ENCODE results near the gene ABHD5. TPM values are rescaled to one million over a fixed set of nuclear protein-coding genes. Genes with fewer than 3 reads are reported as not detected.

Gene ABHD5
- total RNA-seq, 2 experiments from 2014 or later: 6.5 to 7.9 TPM

GRCh38 chr3:43753741-43754715 is 63.3 kb downstream of the ABHD5 start:
- intact Hi-C loops (cut with micrococcal nuclease; ENCODE audit: unreplicated experiment): no loop called here
- no peaks in the 10 kb centered on the region for H3K4me1 ChIP-seq (ENCODE audit: insufficient read depth, low read length, poor library complexity, severe bottlenecking)
- H3K79me2 ChIP-seq (ENCODE audit: insufficient read depth, low read depth, low read length): no peaks in the 10 kb centered on the region
- CTCF ChIA-PET (ENCODE audit: unreplicated experiment): no interaction called here
- no peaks in the 10 kb centered on the region for H4K20me1 ChIP-seq (ENCODE audit: insufficient read depth, low read length)
- TF ChIP-seq CTCF (conservative IDR thresholded peaks at IDR 0.05; ENCODE audit: low read length) (no peak), EZH2phosphoT487 (IDR thresholded peaks at IDR 0.05; ENCODE audit: borderline replicate concordance, low read depth, low read length) (no peak)
- no peak overlapping the region for H3K4me2 ChIP-seq (ENCODE audit: low read length)
- no peak overlapping the region for H3K27ac ChIP-seq (ENCODE audit: low read depth, low read length, poor library complexity, severe bottlenecking)
- no peak for DNase-seq (ENCODE audit: low spot score)
- no peaks in the 10 kb centered on the region for H3K36me3 ChIP-seq (ENCODE audit: insufficient read depth, low read length)
- no TSS peak for BruUV-seq (replicated peaks)
- H3K9me2 ChIP-seq (ENCODE audit: insufficient read depth, low read length): no peaks in the 10 kb centered on the region
- POLR2A ChIA-PET: no interaction called here
- H2AFZ ChIP-seq (ENCODE audit: low read length): no peak overlapping the region
- no peak overlapping the region for H3K4me3 ChIP-seq (ENCODE audit: low read depth, low read length, poor library complexity, severe bottlenecking)
- no peaks in the 10 kb centered on the region for H3K9me3 ChIP-seq (ENCODE audit: low read length)

- H3K27ac ChIP-seq (ENCODE audit: low read depth, low read length, poor library complexity, severe bottlenecking): no peak overlapping the region
Observed at GRCh38 chr3:43755516-43756200, 64.9 kb downstream of the ABHD5 start.

More at GRCh38 chr3:43755516-43756200, 64.9 kb downstream of the ABHD5 start:
- Histone ChIP-seq H3K36me3 (ENCODE audit: insufficient read depth, low read length) (no peaks in the 10 kb centered on the region), H3K9me3 (ENCODE audit: low read length) (no peaks in the 10 kb centered on the region), H2AFZ (ENCODE audit: low read length) (no peak overlapping the region), H3K4me3 (ENCODE audit: low read depth, low read length, poor library complexity, severe bottlenecking) (no peak overlapping the region), H3K79me2 (ENCODE audit: insufficient read depth, low read depth, low read length) (no peaks in the 10 kb centered on the region), H3K4me2 (ENCODE audit: low read length) (no peak overlapping the region), H3K4me1 (ENCODE audit: insufficient read depth, low read length, poor library complexity, severe bottlenecking) (no peaks in the 10 kb centered on the region), H4K20me1 (ENCODE audit: insufficient read depth, low read length) (no peaks in the 10 kb centered on the region), H3K9me2 (ENCODE audit: insufficient read depth, low read length) (no peaks in the 10 kb centered on the region)
- BruUV-seq (replicated peaks): no TSS peak
- CTCF ChIA-PET (ENCODE audit: unreplicated experiment): no interaction called here
- TF ChIP-seq CTCF (conservative IDR thresholded peaks at IDR 0.05; ENCODE audit: low read length) (no peak), EZH2phosphoT487 (IDR thresholded peaks at IDR 0.05; ENCODE audit: borderline replicate concordance, low read depth, low read length) (no peak)
- intact Hi-C loops (cut with micrococcal nuclease; ENCODE audit: unreplicated experiment): no loop called here
- DNase-seq (ENCODE audit: low spot score): no peak
- POLR2A ChIA-PET: no interaction called here
